Fibroblast of pulmonary artery (primary cell): ENCODE measurements around the gene CNIH2.
"Not testable (repeated sequence)": the region's sequence is repeated elsewhere in the genome, so short reads cannot be mapped to it uniquely, and the experiment has no call there.

ENCODE experiments used
- DNase-seq: peaks from one replicate; pipeline ENCODE4 v3.0.0-alpha.2; 2010; ENCODE audit warnings: low read depth
- H3K4me3 ChIP-seq: replicated peaks from 2 replicates; pipeline ENCODE4 v1.5.1; 2011; ENCODE audit warnings: low read depth, mild to moderate bottlenecking, control low read depth, low read length, moderate library complexity
- CTCF ChIP-seq: IDR thresholded peaks from 2 replicates; pipeline ENCODE4 v1.5.1; 2011; ENCODE audit warnings: mild to moderate bottlenecking, control low read depth, low read length, inconsistent platforms; ENCODE audit errors: missing control alignments

CNIH2 gene

GRCh38 chr11:66294626-66295620 lies 16.9 kb downstream of the CNIH2 start:
- no peak for TF ChIP-seq CTCF
- no peak for DNase-seq
- H3K4me3 ChIP-seq: no peak overlapping the region

- TF ChIP-seq CTCF: no peak
- H3K4me3 ChIP-seq: no peak overlapping the region
- DNase-seq: no peak
These were observed 19.6 kb downstream of the CNIH2 start for GRCh38 chr11:66297610-66298009.

GRCh38 chr11:66299186-66299585 lies 21.2 kb downstream of the CNIH2 start:
- no peak for DNase-seq
- no peak overlapping the region for H3K4me3 ChIP-seq

GRCh38 chr11:66302656-66303055 lies 24.7 kb downstream of the CNIH2 start:
- no peak for DNase-seq
- no peak for TF ChIP-seq CTCF
- H3K4me3 ChIP-seq: no peak overlapping the region

More at GRCh38 chr11:66299186-66299585, 21.2 kb downstream of the CNIH2 start:
- TF ChIP-seq CTCF: no peak

GRCh38 chr11:66309475-66309874 lies 31.5 kb downstream of the CNIH2 start:
- TF ChIP-seq CTCF: no peak
- no peak for DNase-seq
- no peak overlapping the region for H3K4me3 ChIP-seq

- H3K4me3 ChIP-seq: no peak overlapping the region
- DNase-seq: no peak
- TF ChIP-seq CTCF: no peak
These were observed 32.3 kb downstream of the CNIH2 start for GRCh38 chr11:66310324-66310723.

GRCh38 chr11:66310803-66311440 lies 32.9 kb downstream of the CNIH2 start:
- not testable (repeated sequence) for DNase-seq, H3K4me3 ChIP-seq
